ENCODE data around the gene SYT17. TPM values are rescaled to one million over a fixed set of nuclear protein-coding genes. Genes with fewer than 3 reads are reported as not detected.

SYT17 gene
- polyA plus RNA-seq, 2 of the 4 experiments (the other 2 are of a cell fraction) = 9.8 to 18.7 TPM

DNA sequence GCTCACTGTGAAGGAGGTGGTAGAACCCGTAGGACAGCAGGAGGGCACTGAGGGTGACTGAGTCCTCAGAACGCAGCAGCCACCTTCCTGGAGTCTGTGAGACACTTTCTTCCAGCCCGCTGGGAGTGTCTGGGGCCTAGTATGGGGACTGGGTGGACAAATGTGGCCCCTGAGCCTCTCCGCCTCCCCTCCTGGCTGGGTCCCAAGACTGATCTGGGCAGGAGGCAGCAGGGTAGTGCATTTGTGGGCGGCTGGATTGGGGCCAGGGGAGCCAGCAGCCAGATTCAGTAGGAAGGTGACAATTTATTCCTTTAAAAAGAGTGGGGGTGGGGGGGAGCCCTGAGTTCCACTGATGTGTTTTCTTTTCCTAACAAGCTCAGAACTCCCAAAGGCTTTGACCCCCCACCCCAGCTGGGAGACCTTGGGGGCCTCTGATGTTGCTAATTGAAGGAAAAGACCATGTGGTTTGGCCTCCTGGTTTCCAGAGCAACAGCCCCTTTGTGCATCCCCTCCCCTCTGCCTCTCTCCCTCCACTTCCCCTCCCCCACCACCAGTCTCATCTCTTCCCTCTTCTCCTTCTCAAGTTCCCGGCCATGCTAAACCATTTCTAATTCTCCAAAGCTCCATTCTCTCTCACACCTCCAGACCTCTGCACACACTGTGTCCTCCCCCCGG lies 121.9 kb downstream of the SYT17 start:
- 67% methylated on average over 7 of the region's 7 CpGs for WGBS (ENCODE audit: missing lambda C conversion rate)
- ChIA-PET CTCF (interaction anchor here (1.9 kb wide), 1 partner anchor 9 kb away, joined by 5 read pairs; no protein-coding TSS in a partner anchor), POLR2A (no interaction called here)
- no peak for FAIRE-seq
- no peak for DNase-seq (ENCODE audit: low read depth in 1 of 2, low spot score in 1 of 2)
- TF ChIP-seq NR3C1 (IDR thresholded peaks at IDR 0.05) (no peak), MYC (IDR thresholded peaks at IDR 0.05; ENCODE audit: borderline replicate concordance, low read length) (no peak), SMC3 (IDR thresholded peaks at IDR 0.05) (no peak), CHD2 (IDR thresholded peaks at IDR 0.05; ENCODE audit: low read length, partially characterized antibody) (no peak), SREBF2 (IDR thresholded peaks at IDR 0.05) (no peak), ZNF302 (CRISPR knock-in tag; IDR thresholded peaks at IDR 0.05) (no peak), HOXB13 (CRISPR knock-in tag; IDR thresholded peaks at IDR 0.05; ENCODE audit: low read depth) (no peak), MAX (IDR thresholded peaks at IDR 0.05) (no peak), HOXB5 (CRISPR knock-in tag; IDR thresholded peaks at IDR 0.05) (no peak), REST (IDR thresholded peaks at IDR 0.05) (no peak), BHLHE40 (IDR thresholded peaks at IDR 0.05; ENCODE audit: low read depth, low read length) (no peak), CBX8 (IDR thresholded peaks at IDR 0.05) (no peak), RFX5 (IDR thresholded peaks at IDR 0.05) (no peak), HDAC2 (IDR thresholded peaks at IDR 0.05) (no peak)
- peak overlapping the region in 1 of 2 experiments; percentile 9; a peak in 1 of 6 replicates for H3K27ac ChIP-seq
- H3K9me3 ChIP-seq = no peaks in the 10 kb centered on the region
- no peak overlapping the region for H3K4me3 ChIP-seq
- no peak overlapping the region for H3K4me2 ChIP-seq
- no peak for ATAC-seq
- peaks cover 23% of the 10 kb centered on the region for H3K4me1 ChIP-seq

- FAIRE-seq = no peak
- Histone ChIP-seq H3K27ac (peak overlapping the region in 1 of 2 experiments; percentile 57; a peak in 2 of 6 replicates), H3K4me2 (no peak overlapping the region), H3K4me1 (peaks cover 19% of the 10 kb centered on the region), H3K4me3 (no peak overlapping the region), H3K9me3 (no peaks in the 10 kb centered on the region)
- ChIA-PET CTCF (no interaction called here), POLR2A (no interaction called here)
- 75% methylated on average over 2 of the region's 2 CpGs for WGBS (ENCODE audit: missing lambda C conversion rate)
- no peak; a peak in 1 of 6 replicates for ATAC-seq
- no peak for DNase-seq (ENCODE audit: low read depth in 1 of 2, low spot score in 1 of 2)
- TF ChIP-seq HOXA7 (CRISPR knock-in tag; IDR thresholded peaks at IDR 0.05) = no peak
- TF ChIP-seq CHD2 (IDR thresholded peaks at IDR 0.05; ENCODE audit: low read length, partially characterized antibody) = no peak
- no peak for TF ChIP-seq HMGXB4 (CRISPR knock-in tag; IDR thresholded peaks at IDR 0.05; ENCODE audit: borderline replicate concordance)
- no peak for TF ChIP-seq RFX5 (IDR thresholded peaks at IDR 0.05)
- no peak for TF ChIP-seq MAX (IDR thresholded peaks at IDR 0.05)
- no peak for TF ChIP-seq HDAC2 (IDR thresholded peaks at IDR 0.05)
- no peak for TF ChIP-seq HES2 (IDR thresholded peaks at IDR 0.05)
- TF ChIP-seq HOXB13 (CRISPR knock-in tag; IDR thresholded peaks at IDR 0.05; ENCODE audit: low read depth) = no peak
- no peak for TF ChIP-seq CHD4 (IDR thresholded peaks at IDR 0.05; ENCODE audit: borderline replicate concordance)
- no peak for TF ChIP-seq USF2 (IDR thresholded peaks at IDR 0.05)
- no peak for TF ChIP-seq NFE2L2 (conservative IDR thresholded peaks at IDR 0.05; ENCODE audit: low read length)
- no peak for TF ChIP-seq SREBF2 (IDR thresholded peaks at IDR 0.05)
- TF ChIP-seq RNF2 (IDR thresholded peaks at IDR 0.05; ENCODE audit: borderline replicate concordance, low read depth) = no peak
- no peak for TF ChIP-seq E2F6 (IDR thresholded peaks at IDR 0.05; ENCODE audit: borderline replicate concordance, low read depth)
- TF ChIP-seq BCL3 (IDR thresholded peaks at IDR 0.05) = no peak
These were observed 122.8 kb downstream of the SYT17 start for GRCh38 chr16:19290860-19291259.

All from A549 (cell line).